22Rv1 (cell line): Measurements from ENCODE around the gene EPN2.

Experiments used
- ZFX ChIP-seq: fragments of 450-650 bp; IDR thresholded peaks from 2 replicates; pipeline ENCODE4 v1.6.1; 2017; ENCODE audit warnings: antibody characterized with exemption, borderline replicate concordance
- TF ChIP-seq, protein P1 (sequence below): fragments of 450-650 bp; IDR thresholded peaks from 2 replicates; pipeline ENCODE4 v1.5.1; 2017; ENCODE audit warnings: mild to moderate bottlenecking

DNA sequence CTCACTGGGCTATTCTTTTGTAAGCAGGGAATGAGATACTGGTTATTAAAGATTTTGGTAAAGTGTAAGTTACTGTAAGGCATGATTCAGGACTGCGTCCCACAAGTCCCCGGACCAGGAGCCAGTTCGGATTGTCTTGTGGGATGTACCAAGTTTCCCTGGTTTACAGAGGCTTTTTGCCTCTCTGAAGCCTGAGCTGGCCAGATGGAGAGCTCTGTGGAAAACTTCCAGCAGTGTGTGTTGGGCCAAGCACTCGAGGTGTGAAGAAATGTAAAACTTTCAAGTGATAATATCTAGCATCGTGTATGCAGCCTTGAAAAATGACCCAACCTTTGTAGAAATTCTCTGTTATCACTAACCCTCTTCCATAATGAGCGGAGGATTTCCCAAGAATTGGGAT lies 2.4 kb downstream of the EPN2 start:
- TF ChIP-seq, protein P1, sequence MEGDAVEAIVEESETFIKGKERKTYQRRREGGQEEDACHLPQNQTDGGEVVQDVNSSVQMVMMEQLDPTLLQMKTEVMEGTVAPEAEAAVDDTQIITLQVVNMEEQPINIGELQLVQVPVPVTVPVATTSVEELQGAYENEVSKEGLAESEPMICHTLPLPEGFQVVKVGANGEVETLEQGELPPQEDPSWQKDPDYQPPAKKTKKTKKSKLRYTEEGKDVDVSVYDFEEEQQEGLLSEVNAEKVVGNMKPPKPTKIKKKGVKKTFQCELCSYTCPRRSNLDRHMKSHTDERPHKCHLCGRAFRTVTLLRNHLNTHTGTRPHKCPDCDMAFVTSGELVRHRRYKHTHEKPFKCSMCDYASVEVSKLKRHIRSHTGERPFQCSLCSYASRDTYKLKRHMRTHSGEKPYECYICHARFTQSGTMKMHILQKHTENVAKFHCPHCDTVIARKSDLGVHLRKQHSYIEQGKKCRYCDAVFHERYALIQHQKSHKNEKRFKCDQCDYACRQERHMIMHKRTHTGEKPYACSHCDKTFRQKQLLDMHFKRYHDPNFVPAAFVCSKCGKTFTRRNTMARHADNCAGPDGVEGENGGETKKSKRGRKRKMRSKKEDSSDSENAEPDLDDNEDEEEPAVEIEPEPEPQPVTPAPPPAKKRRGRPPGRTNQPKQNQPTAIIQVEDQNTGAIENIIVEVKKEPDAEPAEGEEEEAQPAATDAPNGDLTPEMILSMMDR, result no peak
- TF ChIP-seq ZFX, result no peak
